ENCODE data around the gene FGFR1OP2.
A peak's percentile ranks its signal among the peaks of the same experiment; 100 is the strongest.

The FGFR1OP2 gene

DNA sequence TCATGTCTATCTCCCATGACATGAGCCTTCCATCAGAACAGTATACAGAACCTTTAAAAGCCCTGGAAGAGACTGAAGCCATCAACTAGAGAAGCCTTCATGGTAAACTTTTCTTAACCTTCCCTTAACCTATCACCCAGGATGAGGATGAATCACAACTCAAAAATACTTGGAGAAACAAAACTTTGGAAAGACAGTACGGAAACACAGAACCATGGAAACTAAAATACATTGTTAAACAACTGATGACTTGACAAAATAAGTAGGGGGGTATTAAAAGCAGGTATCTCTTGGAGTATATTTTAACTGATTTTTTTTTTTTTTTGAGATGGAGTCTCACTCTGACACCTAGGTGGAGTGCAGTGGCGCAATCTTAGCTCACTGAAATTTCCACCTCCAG is 67.2 kb downstream of the FGFR1OP2 start:
- no peak for DNase-seq

DNA sequence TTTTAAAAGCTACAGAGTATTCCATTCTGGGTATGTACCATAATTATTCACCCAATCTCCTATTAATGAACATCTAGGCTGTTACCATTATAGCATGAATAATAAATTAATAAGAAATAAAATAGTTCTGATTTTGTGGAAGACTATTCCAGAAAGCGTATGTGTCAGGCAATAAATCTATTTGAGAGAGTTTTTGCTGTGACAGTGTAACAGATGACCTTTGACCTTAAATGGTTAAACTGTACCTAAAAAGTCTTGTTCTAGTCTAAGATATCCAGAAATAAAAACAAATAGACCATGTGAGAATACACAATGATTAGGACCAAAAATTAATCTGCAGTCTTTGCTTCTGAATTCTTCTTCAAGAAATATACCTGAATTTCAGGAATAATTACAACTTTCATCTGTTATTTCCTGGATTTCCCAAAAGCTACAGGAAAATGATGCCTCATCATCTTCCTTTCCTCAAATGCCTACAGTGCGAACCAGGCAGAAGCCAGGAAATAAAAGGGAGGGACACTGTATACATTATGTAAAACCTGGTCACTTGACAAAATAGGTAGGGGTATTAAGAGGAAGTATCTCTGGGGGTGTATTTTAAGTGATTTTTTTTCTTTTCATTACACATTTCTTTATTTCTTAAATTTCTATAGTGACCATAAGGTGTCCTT is 68.7 kb downstream of the FGFR1OP2 start:
- no peak for DNase-seq

DNA sequence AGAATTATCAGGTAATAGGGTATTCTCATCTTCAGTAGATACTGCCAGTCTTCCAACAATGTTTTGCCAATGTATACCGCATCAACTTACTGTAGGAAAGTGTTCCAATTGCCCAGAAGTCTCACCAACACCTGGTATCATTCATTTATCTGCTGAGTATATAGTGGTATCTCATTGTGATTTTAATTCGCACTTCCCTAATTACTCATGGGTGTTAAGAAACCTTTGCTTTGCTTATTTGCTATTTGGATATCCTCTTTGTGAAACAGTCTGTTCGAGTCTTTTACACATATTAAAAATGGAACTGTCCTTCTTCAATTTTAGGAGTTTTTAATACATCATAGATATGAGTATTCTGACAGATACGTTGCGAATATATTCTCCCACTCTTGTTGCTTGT is 69.8 kb downstream of the FGFR1OP2 start:
- no peak for DNase-seq

DNA sequence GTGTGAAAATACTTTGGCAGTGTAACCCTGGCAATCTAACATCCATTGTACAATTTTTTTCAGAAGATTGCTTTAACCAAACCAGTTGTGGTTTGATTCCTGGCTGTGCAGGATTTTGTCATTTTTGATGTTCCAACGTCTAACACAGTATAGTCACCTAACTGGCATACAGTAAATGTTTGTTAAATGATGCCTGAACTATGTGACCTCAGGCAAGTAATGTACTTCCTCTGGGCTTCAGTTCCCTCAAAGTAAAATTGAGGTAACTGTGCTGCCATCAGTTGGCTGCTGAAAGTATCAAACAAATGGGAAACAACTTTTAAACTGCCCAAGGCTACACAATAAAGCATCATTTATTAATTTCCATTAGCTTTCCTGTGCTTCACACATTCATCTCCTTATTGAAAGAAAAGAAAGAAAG is 71.6 kb downstream of the FGFR1OP2 start:
- no peak for DNase-seq

GRCh38 chr12:27012239-27012981 is 74.1 kb downstream of the FGFR1OP2 start:
- no peak for DNase-seq

GRCh38 chr12:27012982-27013255 is 74.6 kb downstream of the FGFR1OP2 start:
- no peak for DNase-seq

GRCh38 chr12:27013611-27014084 is 75.4 kb downstream of the FGFR1OP2 start:
- no peak for DNase-seq

DNA sequence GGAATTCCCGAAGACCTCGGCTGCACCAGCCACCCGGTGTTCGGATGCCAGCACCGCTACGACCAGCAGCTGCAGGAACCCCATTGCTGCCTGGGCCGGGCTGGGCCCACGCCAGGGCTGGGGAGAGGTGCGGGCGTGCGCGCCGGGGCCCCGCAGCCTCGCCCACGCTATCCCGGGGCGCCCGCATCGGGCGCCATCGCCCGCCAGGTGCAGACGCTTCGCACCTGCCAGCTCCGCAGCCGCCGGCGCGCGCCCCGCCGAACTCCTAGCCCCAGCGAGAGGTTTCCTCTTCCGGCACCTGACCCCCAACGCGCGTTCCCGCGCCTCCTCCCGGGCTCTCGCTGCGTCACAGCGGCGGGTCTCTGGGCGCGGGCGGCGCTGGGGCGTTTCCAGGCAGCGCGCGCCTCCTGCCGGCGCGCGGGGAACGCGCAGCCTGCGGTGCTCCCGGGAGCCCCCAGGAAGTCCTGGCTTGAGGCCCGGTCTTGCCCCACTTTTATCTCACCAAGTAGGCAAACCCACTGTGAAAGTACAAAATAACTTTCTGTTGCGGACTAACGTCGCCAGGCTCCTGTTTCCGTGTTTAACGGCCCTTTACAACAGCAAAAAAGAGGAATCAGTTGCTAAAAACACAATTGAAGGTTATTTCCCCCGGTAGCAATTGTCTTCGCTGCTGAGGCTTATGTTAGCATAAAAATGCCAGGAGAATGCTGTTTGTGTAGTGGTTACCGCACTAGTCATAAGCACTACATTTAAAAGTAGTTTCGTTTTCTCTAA is 76.0 kb downstream of the FGFR1OP2 start, which contains the start of gene TM7SF3:
TSS of gene TM7SF3 (minus strand) at position 300 of the 774 bp plus-strand sequence. CDS start at position 84, 216 bp downstream.
- peak; percentile 96 for DNase-seq

GRCh38 chr12:27014859-27015729 is 76.8 kb downstream of the FGFR1OP2 start:
- DNase-seq = no peak

DNA sequence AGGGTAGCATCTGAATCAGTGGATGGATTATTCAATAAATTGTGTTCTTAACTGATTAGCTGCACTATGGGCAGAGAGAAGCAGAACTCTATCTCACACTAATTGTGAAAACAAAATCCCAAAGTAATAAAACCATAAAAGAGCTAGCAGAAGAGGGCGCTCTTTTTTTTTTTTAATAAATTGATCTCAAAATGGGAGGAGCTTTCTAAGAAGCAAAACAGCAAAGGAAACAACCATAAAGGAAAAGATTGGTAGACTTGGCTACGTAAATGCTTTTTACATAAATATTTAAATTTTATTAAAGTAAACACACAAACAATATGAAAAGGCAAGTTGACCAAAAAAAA is 77.4 kb downstream of the FGFR1OP2 start:
- DNase-seq = no peak
